HG03064 (cell line): ENCODE data around the gene DNAJC16.

ENCODE experiments used
- ATAC-seq: cut with Tn5 transposase; IDR thresholded peaks from one replicate; pipeline ENCODE4 v1.9.1; 2021; ENCODE audit warnings: low read depth; ENCODE audit not compliant: unreplicated experiment

DNAJC16 gene

GRCh38 chr1:15618655-15619525 lies 92.2 kb downstream of the DNAJC16 start:
- no peak for ATAC-seq

GRCh38 chr1:15620155-15620545 lies 93.5 kb downstream of the DNAJC16 start:
- no peak for ATAC-seq

DNA sequence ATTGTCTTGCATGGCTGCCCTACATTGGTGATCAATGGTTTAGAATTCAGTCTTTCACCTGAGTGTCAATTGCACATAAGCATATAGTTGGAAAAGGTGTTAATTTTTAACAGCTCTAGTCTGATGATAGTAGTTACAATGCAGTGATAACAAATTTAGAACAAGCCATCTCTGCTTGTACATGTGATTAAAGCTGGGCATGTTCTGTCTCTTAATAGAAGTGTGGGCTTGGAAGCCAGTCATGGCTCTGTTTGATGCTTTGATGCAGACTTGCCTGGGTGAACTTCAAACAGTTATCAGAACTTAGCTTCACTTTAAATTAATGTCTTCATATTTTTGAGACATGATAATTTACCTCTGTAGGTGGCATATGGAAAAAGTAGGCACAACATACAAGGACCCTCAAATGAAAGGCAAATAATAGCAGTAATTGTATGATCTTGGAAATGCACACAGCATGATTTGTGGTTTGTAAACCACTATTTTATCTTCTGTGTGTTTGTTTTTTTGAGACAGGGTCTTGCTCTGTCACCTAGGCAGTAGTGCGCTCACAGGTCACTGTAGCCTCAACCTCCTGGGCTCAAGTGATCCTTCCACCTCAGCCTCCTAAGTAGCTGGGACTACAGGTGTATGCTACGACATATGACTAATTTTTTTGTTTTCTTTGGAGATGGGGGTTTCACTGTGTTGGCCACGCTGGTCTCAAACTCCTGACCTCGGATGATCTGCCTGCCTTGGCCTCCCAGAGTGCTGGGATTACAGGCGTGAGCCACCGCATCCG lies 94.4 kb downstream of the DNAJC16 start:
- no peak for ATAC-seq

DNA sequence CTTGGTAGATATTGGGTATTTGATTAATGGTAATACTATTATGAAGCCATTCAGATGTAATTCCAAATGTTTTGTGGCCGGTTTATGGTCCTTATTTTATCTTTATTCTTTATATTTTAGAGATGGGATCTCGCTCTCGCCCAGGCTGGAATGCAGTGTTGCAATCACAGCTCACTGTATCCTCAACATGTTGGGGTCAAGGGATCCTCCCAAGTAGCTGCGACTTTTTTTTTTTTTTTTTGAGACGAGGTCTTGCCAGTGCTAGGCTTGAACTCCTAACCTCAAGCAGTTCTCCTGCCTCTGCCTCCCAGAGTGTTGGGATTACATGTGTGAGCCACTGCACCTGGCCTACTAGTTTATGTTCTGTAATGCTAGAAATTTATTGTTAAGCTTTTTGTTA lies 95.3 kb downstream of the DNAJC16 start:
- ATAC-seq = no peak

DNA sequence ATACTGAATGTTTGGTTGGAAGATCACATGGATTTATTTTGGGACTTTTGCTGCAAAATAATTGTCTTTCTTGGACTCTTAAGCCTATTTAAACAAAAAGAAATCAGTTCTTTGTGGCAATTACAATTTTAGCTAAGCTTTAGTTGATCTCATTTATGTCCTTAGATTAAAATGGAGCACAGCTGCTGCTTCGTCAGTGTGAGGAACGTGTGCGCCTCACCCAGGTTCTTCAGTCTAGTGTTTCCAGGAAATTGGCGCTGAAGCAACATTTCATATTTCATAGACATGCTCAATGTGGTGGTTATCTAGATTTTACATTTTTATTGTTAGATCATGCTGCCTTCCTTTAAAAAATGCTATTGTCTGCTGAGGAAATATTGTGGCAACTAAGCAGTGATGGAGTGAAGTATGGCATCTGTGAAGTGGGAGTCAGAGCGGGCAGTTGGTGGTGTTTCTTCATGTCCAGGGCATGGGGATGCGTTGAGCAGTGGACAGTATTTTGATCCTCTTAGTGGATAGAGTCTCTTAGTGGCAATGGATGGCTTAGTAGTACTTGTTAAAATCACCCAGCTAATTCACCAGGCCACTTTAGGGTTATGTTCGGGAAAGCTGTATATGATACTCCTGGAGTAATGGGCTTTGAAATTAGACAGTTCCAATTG lies 96.2 kb downstream of the DNAJC16 start:
- ATAC-seq = no peak

DNA sequence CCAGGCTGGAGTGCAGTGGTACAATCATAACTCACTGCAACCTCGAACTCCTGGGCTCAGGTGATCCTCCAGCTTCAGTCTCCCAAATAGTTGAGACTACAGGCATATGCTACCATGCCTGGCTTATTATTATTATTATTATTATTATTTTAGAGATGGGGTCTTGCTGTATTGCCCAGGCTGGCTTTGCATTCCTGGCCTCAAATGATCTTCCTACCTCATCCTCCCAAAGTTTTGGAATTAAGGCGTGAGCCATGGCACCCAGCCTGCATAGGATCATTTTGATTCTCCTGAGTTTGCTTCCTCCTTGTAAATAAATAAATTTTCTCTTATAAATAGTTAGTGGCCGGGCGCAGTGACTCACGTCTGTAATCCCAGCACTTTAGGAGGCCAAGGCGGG lies 96.8 kb downstream of the DNAJC16 start:
- ATAC-seq = no peak

DNA sequence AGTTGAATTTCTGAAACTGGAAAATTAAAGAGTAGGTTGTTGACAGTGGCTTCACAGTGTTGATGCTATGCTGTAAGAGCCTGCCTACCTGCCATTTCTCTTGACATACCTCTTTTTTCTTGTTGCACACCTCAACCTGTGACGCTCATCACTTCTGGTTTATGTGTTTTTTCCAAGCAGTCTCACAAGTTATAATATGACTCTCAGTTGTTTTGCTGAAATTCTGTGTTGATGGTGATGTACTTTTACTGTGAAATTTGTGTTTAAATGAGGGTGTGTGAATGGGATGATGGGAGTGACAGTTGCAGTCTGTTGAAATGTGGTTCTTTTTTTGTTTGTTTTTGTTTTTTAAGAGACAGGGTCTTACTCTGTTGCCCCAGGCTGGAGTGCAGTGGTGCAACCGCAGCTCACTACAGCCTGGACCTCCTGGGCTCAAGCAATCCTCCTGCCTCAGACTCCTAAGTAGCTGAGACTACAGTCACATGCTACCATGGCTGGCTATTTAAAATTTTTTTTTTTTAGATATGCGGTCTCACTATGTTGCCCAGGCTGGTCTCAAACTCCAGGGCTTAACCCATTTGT lies 97.6 kb downstream of the DNAJC16 start:
- ATAC-seq = no peak

DNA sequence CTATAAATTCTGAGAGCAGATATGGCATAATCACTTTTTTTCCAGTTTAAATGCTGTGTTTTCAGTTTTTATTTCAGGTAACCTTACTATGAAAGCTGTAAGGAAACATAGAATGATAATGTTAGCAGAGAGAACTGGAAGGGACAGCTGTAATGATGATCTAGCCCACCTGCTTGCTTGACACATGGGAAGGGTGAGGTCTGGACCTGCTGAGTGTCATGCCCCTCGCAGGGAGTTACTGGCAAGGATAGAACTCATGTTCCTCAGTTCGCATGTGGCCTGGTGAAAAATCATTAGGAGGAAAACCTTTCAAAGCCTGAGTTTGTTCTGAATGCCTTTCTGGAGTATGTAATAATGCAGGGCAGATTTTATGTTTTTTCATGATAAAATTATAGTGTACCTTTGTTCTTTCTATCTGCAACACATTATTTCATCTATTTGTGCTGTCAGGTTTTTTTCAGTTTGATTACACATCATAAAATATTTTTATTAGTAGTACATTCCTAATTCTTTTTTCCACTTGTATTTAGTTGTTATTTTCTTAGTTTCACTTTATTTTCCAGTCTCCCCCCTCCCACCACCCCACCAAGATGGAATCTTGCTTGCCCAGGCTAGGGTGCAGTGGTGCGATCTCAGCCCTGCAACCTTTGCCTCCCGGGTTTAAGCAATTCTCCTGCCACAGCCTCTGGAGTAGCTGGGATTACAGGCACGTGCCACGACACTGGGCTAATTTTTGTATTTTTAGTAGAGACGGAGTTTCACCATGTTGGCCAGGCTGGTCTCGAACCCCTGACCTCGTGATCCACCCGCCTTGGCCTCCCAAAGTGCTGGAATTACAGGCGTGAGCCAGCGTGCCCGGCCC lies 98.6 kb downstream of the DNAJC16 start:
- no peak for ATAC-seq
